HG03378 (cell line): ENCODE data around the gene UCP3.
"Not testable (repeated sequence)": the region's sequence is repeated elsewhere in the genome, so short reads cannot be mapped to it uniquely, and the experiment has no call there.

ENCODE experiments used
- ATAC-seq: cut with Tn5 transposase; IDR thresholded peaks from one replicate; pipeline ENCODE4 v1.9.1; 2021; ENCODE audit warnings: mild to moderate bottlenecking, moderate library complexity; ENCODE audit not compliant: unreplicated experiment

UCP3 gene

GRCh38 chr11:74000307-74001133, 8.4 kb downstream of the UCP3 start:
- ATAC-seq: no peak

- ATAC-seq: no peak
Measured at GRCh38 chr11:73999581-74000306, 9.1 kb downstream of the UCP3 start.

GRCh38 chr11:73998846-73999575, 9.9 kb downstream of the UCP3 start:
- no peak for ATAC-seq

- ATAC-seq: no peak
Measured at GRCh38 chr11:73997120-73997770, 11.6 kb downstream of the UCP3 start.

GRCh38 chr11:73996161-73996747, 12.6 kb downstream of the UCP3 start:
- no peak for ATAC-seq

- no peak for ATAC-seq
Measured at GRCh38 chr11:73995731-73996130, 13.2 kb downstream of the UCP3 start.

- peak; percentile 43 for ATAC-seq
Measured at GRCh38 chr11:73995247-73995646, 13.6 kb downstream of the UCP3 start.

- ATAC-seq: no peak
Measured at GRCh38 chr11:73991471-73992006, 17.3 kb downstream of the UCP3 start.

- ATAC-seq: no peak
Measured at GRCh38 chr11:73990730-73991129, 18.2 kb downstream of the UCP3 start.

- ATAC-seq: no peak
Measured at GRCh38 chr11:73989156-73989555, 19.7 kb downstream of the UCP3 start.

- no peak for ATAC-seq
Measured at GRCh38 chr11:73988227-73988626, 20.7 kb downstream of the UCP3 start.

- ATAC-seq: not testable (repeated sequence)
Measured at GRCh38 chr11:73985661-73986060, 23.2 kb downstream of the UCP3 start.

- ATAC-seq: no peak
Measured at GRCh38 chr11:73983741-73984538, 24.9 kb downstream of the UCP3 start.

GRCh38 chr11:73982990-73983740, 25.7 kb downstream of the UCP3 start:
- ATAC-seq: peak; percentile 51

- ATAC-seq: peak; percentile 32
Measured at GRCh38 chr11:73982595-73982989, 26.3 kb downstream of the UCP3 start, which contains the start of gene UCP2. UCP2 (minus strand) TSS chr11:73982843; CDS start chr11:73978378, 4,465 bp downstream.

GRCh38 chr11:73981051-73981805, 27.7 kb downstream of the UCP3 start:
- no peak for ATAC-seq

- ATAC-seq: peak; percentile 44
Measured at GRCh38 chr11:73980001-73980961, 28.6 kb downstream of the UCP3 start.
